K562 (cell line): ENCODE measurements around the gene TYSND1. TPM values are rescaled to one million over a fixed set of nuclear protein-coding genes. Genes with fewer than 3 reads are reported as not detected.
A peak's percentile ranks its signal among the peaks of the same experiment; 100 is the strongest.

ENCODE experiments used
- ATAC-seq: fragments of 200-7000 bp; cut with Tn5 transposase; 3 replicates; pipeline ENCODE4 v1.9.1; 2020; ENCODE audit warnings: moderate library complexity
- BruUV-seq: library from RNA; stranded (reverse); fragments of 400-500 nt; replicated peaks from 2 replicates; lab custom pipeline; 2021; lab: Mats Ljungman, UMichigan
- CTCF ChIA-PET: fragments of 300-600 bp; formaldehyde crosslinking; extraction: SDS; loops from one replicate; lab custom pipeline; 2021; ENCODE audit warnings: low intra/inter-chr PET ratio; lab: Yijun Ruan, JAX
- POLR2A ChIA-PET: fragments of 300-600, 350-650 bp; sonication (Branson Sonifier 250); formaldehyde crosslinking; extraction: SDS; loops from one replicate; lab custom pipeline; 2021; ENCODE audit warnings: antibody characterized with exemption, inconsistent platforms; lab: Yijun Ruan, JAX
- DNase-seq, 4 experiments: peaks; one replicate each; pipeline versions ENCODE4 v3.0.0 to v3.0.0-alpha.2; 2011 to 2018; ENCODE audit warnings: low spot score in 3 of 4, mixed read lengths in 3 of 4; ENCODE audit errors: extremely low read depth in 1 of 4
- FAIRE-seq: peaks from 2 replicates; lab custom pipeline; 2011; peaks lifted over from hg19 to GRCh38; lab: Jason Lieb, UNC
- H2AFZ ChIP-seq: 2 replicates; pipeline ENCODE4 v1.6.0; 2011; ENCODE audit warnings: low read depth, low read length, control low read depth, inconsistent platforms
- H3K27ac ChIP-seq: fragments of 200-600 bp; 3 replicates; pipeline ENCODE4 v1.8.0; 2011; ENCODE audit warnings: low read depth, mild to moderate bottlenecking, control low read depth, inconsistent platforms, low read length, moderate library complexity, mixed read lengths; ENCODE audit errors: extremely low read depth
- H3K27me3 ChIP-seq, 2 experiments: fragments of 300-600 bp in 1 of 2; 2 replicates in 1 of 2; 3 replicates in 1 of 2; pipeline versions ENCODE4 v1.6.0 to v1.8.0; 2011; ENCODE audit warnings: inconsistent platforms in 2 of 2, low read length in 2 of 2, mild to moderate bottlenecking in 1 of 2, mixed read lengths in 1 of 2, moderate library complexity in 1 of 2; ENCODE audit not compliant: control insufficient read depth in 2 of 2, insufficient read depth in 2 of 2
- H3K36me3 ChIP-seq: fragments of 300-600 bp; 3 replicates; pipeline ENCODE4 v1.8.0; 2011; ENCODE audit warnings: mild to moderate bottlenecking, low read length, inconsistent platforms; ENCODE audit not compliant: control insufficient read depth, insufficient read depth
- H3K4me1 ChIP-seq, 2 experiments: fragments of 200-600 bp in 1 of 2; replicated peaks in 1 of 2; 2 replicates in 1 of 2; 3 replicates in 1 of 2; pipeline versions ENCODE4 v1.5.1 to v1.8.0; 2011; ENCODE audit warnings: inconsistent platforms in 2 of 2, low read length in 2 of 2, mild to moderate bottlenecking in 1 of 2, mixed read lengths in 1 of 2, moderate library complexity in 1 of 2; ENCODE audit not compliant: control insufficient read depth in 2 of 2, insufficient read depth in 2 of 2
- H3K4me2 ChIP-seq: 2 replicates; pipeline ENCODE4 v1.6.1; 2011; ENCODE audit warnings: low read length, control low read depth, inconsistent platforms, mixed read lengths; ENCODE audit not compliant: insufficient read depth
- H3K4me3 ChIP-seq: fragments of 200-600 bp; sonication (generic), shearing (Covaris generic); 2 replicates; pipeline ENCODE4 v1.5.1; 2016; ENCODE audit warnings: control low read depth, inconsistent platforms
- H3K79me2 ChIP-seq: fragments of 200-600 bp; 3 replicates; pipeline ENCODE4 v1.8.0; 2011; ENCODE audit warnings: low read length, inconsistent platforms; ENCODE audit not compliant: control insufficient read depth, insufficient read depth
- H3K9ac ChIP-seq, 2 experiments: 2 replicates each; pipeline versions ENCODE4 v1.6.0 to v1.6.1; 2011; ENCODE audit warnings: low read depth in 2 of 2, low read length in 2 of 2, control low read depth in 1 of 2, inconsistent platforms in 1 of 2, mild to moderate bottlenecking in 1 of 2, mixed read lengths in 1 of 2; ENCODE audit not compliant: insufficient read depth in 1 of 2
- H3K9me1 ChIP-seq: one replicate; pipeline ENCODE4 v1.6.0; 2011; ENCODE audit warnings: inconsistent platforms, mild to moderate bottlenecking, low read length, moderate library complexity; ENCODE audit not compliant: control insufficient read depth, insufficient read depth
- H3K9me3 ChIP-seq: replicated peaks from 2 replicates; pipeline ENCODE4 v1.5.1; 2011; ENCODE audit warnings: low read depth, low read length, inconsistent platforms; ENCODE audit not compliant: control insufficient read depth, insufficient read depth
- H4K20me1 ChIP-seq: replicated peaks from 2 replicates; pipeline ENCODE4 v1.6.1; 2011; ENCODE audit warnings: low read length, inconsistent platforms, mixed read lengths; ENCODE audit not compliant: control insufficient read depth, insufficient read depth
- BMI1 ChIP-seq: fragments of 150-350 bp; IDR thresholded peaks from 2 replicates; pipeline ENCODE4 v1.6.1; 2014; ENCODE audit warnings: low read length
- FOXA3 ChIP-seq, 2 experiments: fragments of 450-650 bp in 1 of 2; sonication (generic) in 1 of 2; formaldehyde crosslinking; IDR thresholded peaks in 1 of 2; conservative IDR thresholded peaks in 1 of 2; 2 replicates each; pipeline versions ENCODE4 v1.4.0 to v1.8.0; 2020 to 2022; ENCODE audit warnings: mild to moderate bottlenecking in 2 of 2, missing genetic modification reagents in 1 of 2
- FOXK2 ChIP-seq, 2 experiments: fragments of 450-650 bp; IDR thresholded peaks in 1 of 2; conservative IDR thresholded peaks in 1 of 2; 2 replicates each; pipeline ENCODE4 v1.6.1; 2016; ENCODE audit warnings: low read depth in 2 of 2, mild to moderate bottlenecking in 1 of 2
- GATAD2A ChIP-seq: fragments of 450-650 bp; IDR thresholded peaks from 2 replicates; pipeline ENCODE4 v1.6.1; 2017
- JUN ChIP-seq, 2 experiments: sonication (generic) in 1 of 2; formaldehyde crosslinking in 1 of 2; IDR thresholded peaks; 2 replicates each; pipeline versions ENCODE4 v1.6.1 to v1.8.0; 2012 to 2022; ENCODE audit warnings: borderline replicate concordance in 2 of 2, mild to moderate bottlenecking in 2 of 2, improper control_type of control experiment in 1 of 2, low read depth in 1 of 2, low read length in 1 of 2, missing genetic modification reagents in 1 of 2
- KLF6 ChIP-seq: fragments of 250-450 bp; sonication (Bioruptor Pico); IDR thresholded peaks from 2 replicates; pipeline ENCODE4 v1.4.0; 2020; ENCODE audit warnings: mild to moderate bottlenecking, moderate library complexity, borderline replicate concordance
- MAFK ChIP-seq: IDR thresholded peaks from 2 replicates; pipeline ENCODE4 v1.6.1; 2011; ENCODE audit warnings: low read length, improper control_type of control experiment
- MED1 ChIP-seq: sonication (generic); formaldehyde crosslinking; IDR thresholded peaks from 2 replicates; pipeline ENCODE4 v1.8.1; 2023; ENCODE audit warnings: missing genetic modification reagents, borderline replicate concordance
- PML ChIP-seq: IDR thresholded peaks from 2 replicates; pipeline ENCODE4 v1.6.1; 2012; ENCODE audit warnings: low read length, inconsistent platforms
- SAP30 ChIP-seq: fragments of 200-600 bp; sonication (generic); IDR thresholded peaks from 2 replicates; pipeline ENCODE4 v1.6.1; 2012; ENCODE audit warnings: borderline replicate concordance, low read depth, mild to moderate bottlenecking, moderate library complexity, low read length, control low read depth, inconsistent platforms; ENCODE audit not compliant: insufficient read depth, poor library complexity, severe bottlenecking
- SLC30A9 ChIP-seq: fragments of 250-450 bp; sonication (Bioruptor Pico); IDR thresholded peaks from 2 replicates; pipeline ENCODE4 v1.8.0; 2022; ENCODE audit warnings: mild to moderate bottlenecking, moderate library complexity
- SMAD4 ChIP-seq: fragments of 250-450 bp; sonication (Bioruptor Pico); conservative IDR thresholded peaks from 2 replicates; pipeline ENCODE4 v1.8.0; 2021; ENCODE audit warnings: inconsistent platforms, mild to moderate bottlenecking, moderate library complexity
- SRF ChIP-seq, 2 experiments: fragments of 250-450, 450-650 bp in 1 of 2; sonication (Bioruptor Pico) in 1 of 2; sonication (generic) in 1 of 2; formaldehyde crosslinking; IDR thresholded peaks; 2 replicates each; pipeline versions ENCODE4 v1.5.0 to v1.5.1; 2020 to 2022; ENCODE audit warnings: mild to moderate bottlenecking in 1 of 2, missing genetic modification reagents in 1 of 2
- TCF3 ChIP-seq: sonication (generic); formaldehyde crosslinking; IDR thresholded peaks from 2 replicates; pipeline ENCODE4 v1.4.0; 2020; ENCODE audit warnings: mild to moderate bottlenecking, missing genetic modification reagents
- ZNF24 ChIP-seq: fragments of 450-650 bp; IDR thresholded peaks from 2 replicates; pipeline ENCODE4 v1.6.1; 2016
- WGBS: fragments of 100-300 bp; shearing (Covaris generic); methylation state at CpG from one replicate; pipeline ENCODE4 v1.1.6; 2016; ENCODE audit warnings: low coverage, mixed read lengths; ENCODE audit not compliant: insufficient coverage; ENCODE audit errors: missing lambda C conversion rate; 5-methylcytosine and 5-hydroxymethylcytosine counted together
- in situ Hi-C: fragments of 300-500 bp; cut with MboI; formaldehyde crosslinking; loops from 4 replicates; pipeline ENCODE4 v1.15.0; 2018; ENCODE audit warnings: inconsistent platforms, mixed read lengths
- intact Hi-C: fragments of 100-400 bp; cut with micrococcal nuclease; formaldehyde crosslinking; loops from 2 replicates; pipeline ENCODE4 v1.14.2; 2022
- polyA plus RNA-seq, 8 experiments: library from polyadenylated mRNA; depleted of rRNA in 4 of 8; stranded (reverse) in 5 of 8; unstranded in 3 of 8; fragments of >200 nt; fragmentation: Nextera tagmentation in 2 of 8; fragmentation: Illumina TruSeq in 1 of 8; extraction: Ambion mirVana in 2 of 8; extraction: Trizol in 1 of 8; gene quantifications; 2 replicates each; pipeline versions ENCODE4 v1.2.1 to v1.2.3, GENCODE V29; 2011 to 2014; ENCODE audit warnings: inconsistent platforms in 1 of 8, missing spikeins in 1 of 8
- total RNA-seq, 7 experiments: library from RNA; depleted of rRNA in 6 of 7; stranded (reverse); fragments of >200 nt in 6 of 7; fragmentation: Illumina TruSeq in 2 of 7; extraction: Trizol in 2 of 7; gene quantifications; 2 replicates each; pipeline versions ENCODE4 v1.2.1 to v1.2.3, GENCODE V29; 2011 to 2021; ENCODE audit warnings: low replicate concordance in 1 of 7
- TF ChIP-seq, protein P1 (sequence below): fragments of 450-650 bp; formaldehyde crosslinking; IDR thresholded peaks from 2 replicates; pipeline ENCODE4 v1.4.0; 2020; ENCODE audit warnings: mild to moderate bottlenecking, moderate library complexity

Gene TYSND1
- total and polyA plus RNA-seq, 9 of the 15 experiments (the other 6 are each of a cell fraction or from before 2014, with no cell fraction given): 0.60 to 2.0 (median 1.3) TPM

DNA sequence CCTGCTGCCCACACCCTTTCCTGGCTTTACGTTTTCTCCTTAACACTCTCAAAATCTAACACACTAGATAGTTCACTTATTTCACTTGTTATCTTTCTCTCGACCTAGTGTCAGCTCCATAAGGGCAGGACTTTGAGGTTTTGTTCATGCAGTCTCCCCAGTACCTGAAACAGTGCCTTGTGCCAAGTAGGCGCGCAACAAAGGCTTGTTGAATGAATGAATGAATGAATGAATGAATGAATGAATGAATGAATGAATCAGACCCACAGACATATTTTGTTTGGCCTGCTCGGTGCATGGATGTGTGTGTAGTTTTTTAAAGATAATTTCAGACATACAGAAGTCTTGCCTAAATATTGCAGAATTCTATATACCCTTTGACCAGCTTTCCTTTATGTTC lies 6.2 kb downstream of the TYSND1 start:
- BruUV-seq: no TSS peak
- no peak for FAIRE-seq
- no peak for ATAC-seq
- Histone ChIP-seq H3K9ac (no peak overlapping the region), H3K27me3 (no peaks in the 10 kb centered on the region), H4K20me1 (0 out of 2 replicates have a peak, but pooled peaks cover 11% of the 10 kb centered on the region), H3K4me1 (peaks cover 4 to 17% of the 10 kb centered on the region in 2 experiments; a peak in 4 of 5 replicates), H3K27ac (no peak overlapping the region), H2AFZ (no peak overlapping the region), H3K9me1 (peaks cover 3% of the 10 kb centered on the region), H3K9me3 (peaks cover 14% of the 10 kb centered on the region), H3K79me2 (no peaks in the 10 kb centered on the region), H3K36me3 (peaks cover 37% of the 10 kb centered on the region; the same call in 2 of the 3 replicates), H3K4me2 (no peak overlapping the region), H3K4me3 (no peak overlapping the region)
- in situ Hi-C loops: no loop called here
- POLR2A ChIA-PET: no interaction called here
- TF ChIP-seq ZNF24 (peak; percentile 84), MAFK (no peak)
- DNase-seq: no peak
- WGBS: 60% methylated on average over 5 of the region's 5 CpGs
- CTCF ChIA-PET: no interaction called here
- intact Hi-C loops: no loop called here

DNA sequence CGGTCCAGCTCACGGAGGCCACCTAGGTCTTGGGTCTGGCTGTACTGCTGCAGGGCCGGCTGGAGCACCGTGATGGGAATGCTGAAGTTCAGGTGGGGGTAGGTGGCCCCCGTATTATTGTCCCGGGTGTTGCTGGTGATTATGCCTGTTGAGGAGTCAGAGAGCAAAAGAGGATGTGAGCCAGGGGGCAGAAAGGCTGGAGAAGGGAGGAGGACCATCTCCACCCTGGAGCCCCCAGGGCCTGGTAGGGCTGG lies 6.6 kb downstream of the TYSND1 start:
- H3K79me2 ChIP-seq: no peaks in the 10 kb centered on the region
- no peak overlapping the region for H2AFZ ChIP-seq
- in situ Hi-C loops: no loop called here
- no peak for DNase-seq
- H3K4me3 ChIP-seq: no peak overlapping the region
- BruUV-seq: no TSS peak
- peaks cover 3% of the 10 kb centered on the region for H3K9me1 ChIP-seq
- WGBS: 79% methylated on average over 6 of the region's 6 CpGs
- no peak overlapping the region for H3K4me2 ChIP-seq
- CTCF ChIA-PET: no interaction called here
- peaks cover 4 to 15% of the 10 kb centered on the region in 2 experiments; a peak in 4 of 5 replicates for H3K4me1 ChIP-seq
- H3K9me3 ChIP-seq: peaks cover 14% of the 10 kb centered on the region
- POLR2A ChIA-PET: interaction anchor here (0.6 kb wide), 1 partner anchor 1543 kb away, joined by 3 read pairs; no protein-coding TSS in a partner anchor
- H3K36me3 ChIP-seq: peaks cover 33% of the 10 kb centered on the region; the same call in 2 of the 3 replicates
- no peak for ATAC-seq
- H3K27ac ChIP-seq: no peak overlapping the region
- H4K20me1 ChIP-seq: 0 out of 2 replicates have a peak, but pooled peaks cover 11% of the 10 kb centered on the region
- FAIRE-seq: no peak
- intact Hi-C loops: no loop called here
- no peak overlapping the region; a peak in 1 of 4 replicates for H3K9ac ChIP-seq
- H3K27me3 ChIP-seq: no peaks in the 10 kb centered on the region
- TF ChIP-seq SLC30A9 (CRISPR knock-in tag) (no peak), SRF (CRISPR knock-in tag; IDR thresholded peaks at IDR 0.05) (no peak), KLF6 (CRISPR knock-in tag) (no peak), BMI1 (no peak), TCF3 (no peak), FOXK2 (conservative IDR thresholded peaks at IDR 0.05 in 1 of 2, IDR thresholded peaks at IDR 0.05 in 1 of 2; ENCODE audit: low read depth in 2 of 2) (no peak), JUN (IDR thresholded peaks at IDR 0.05; ENCODE audit: borderline replicate concordance, low read depth, low read length) (no peak), JUN (CRISPR knock-in tag; IDR thresholded peaks at IDR 0.05; ENCODE audit: borderline replicate concordance) (no peak), GATAD2A (no peak), SAP30 (no peak), MED1 (CRISPR knock-in tag) (no peak), SMAD4 (no peak), FOXA3 (CRISPR knock-in tag; conservative IDR thresholded peaks at IDR 0.05 in 1 of 2, IDR thresholded peaks at IDR 0.05 in 1 of 2) (no peak), PML (no peak)
- TF ChIP-seq, protein P1, sequence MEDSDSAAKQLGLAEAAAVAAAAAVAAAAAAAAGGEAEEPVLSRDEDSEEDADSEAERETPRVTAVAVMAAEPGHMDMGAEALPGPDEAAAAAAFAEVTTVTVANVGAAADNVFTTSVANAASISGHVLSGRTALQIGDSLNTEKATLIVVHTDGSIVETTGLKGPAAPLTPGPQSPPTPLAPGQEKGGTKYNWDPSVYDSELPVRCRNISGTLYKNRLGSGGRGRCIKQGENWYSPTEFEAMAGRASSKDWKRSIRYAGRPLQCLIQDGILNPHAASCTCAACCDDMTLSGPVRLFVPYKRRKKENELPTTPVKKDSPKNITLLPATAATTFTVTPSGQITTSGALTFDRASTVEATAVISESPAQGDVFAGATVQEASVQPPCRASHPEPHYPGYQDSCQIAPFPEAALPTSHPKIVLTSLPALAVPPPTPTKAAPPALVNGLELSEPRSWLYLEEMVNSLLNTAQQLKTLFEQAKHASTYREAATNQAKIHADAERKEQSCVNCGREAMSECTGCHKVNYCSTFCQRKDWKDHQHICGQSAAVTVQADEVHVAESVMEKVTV (CRISPR knock-in tag): no peak
